ENCODE measurements around the gene PRKG1. TPM values are rescaled to one million over a fixed set of nuclear protein-coding genes. Genes with fewer than 3 reads are reported as not detected.

The PRKG1 gene
- total and polyA plus RNA-seq, 2 of the 4 experiments (the other 2 are of a cell fraction) = 3.5 to 18.3 TPM

GRCh38 chr10:51620131-51620530 is 545.8 kb downstream of the PRKG1 start:
- Histone ChIP-seq H3K56ac (ENCODE audit: extremely low read depth, insufficient read depth, low read length) (no peak overlapping the region), H3K4me2 (ENCODE audit: low read depth, low read length) (no peak overlapping the region), H3K18ac (ENCODE audit: low read depth, low read length) (no peak overlapping the region), H3K79me1 (ENCODE audit: low read depth in 1 of 2, low read length in 2 of 2) (peaks cover 6 to 12% of the 10 kb centered on the region in 2 experiments; a peak in 2 of 4 replicates), H3K9me1 (ENCODE audit: insufficient read depth, low read length) (peaks cover 8% of the 10 kb centered on the region), H2BK15ac (ENCODE audit: low read depth, low read length) (no peak overlapping the region), H4K8ac (ENCODE audit: low read depth in 2 of 2, low read length in 2 of 2) (no peak overlapping the region), H3K14ac (replicated peaks; ENCODE audit: low read depth, low read length) (no peak overlapping the region), H2AK5ac (ENCODE audit: low read depth, low read length) (no peak overlapping the region), H3K27me3 (ENCODE audit: control insufficient read depth, insufficient read depth, low read length) (no peaks in the 10 kb centered on the region), H4K20me1 (ENCODE audit: insufficient read depth, low read length) (peaks cover 11% of the 10 kb centered on the region; the same call in 1 of the 2 replicates), H2BK5ac (ENCODE audit: low read depth, low read length, poor library complexity, severe bottlenecking) (no peak overlapping the region), H3K36me3 (ENCODE audit: control insufficient read depth, insufficient read depth, low read length) (no peaks in the 10 kb centered on the region), H2BK120ac (ENCODE audit: low read depth, low read length) (no peak overlapping the region), H4K91ac (ENCODE audit: insufficient read depth, low read depth, low read length) (no peak overlapping the region), H4K5ac (ENCODE audit: low read depth, low read length) (no peak overlapping the region), H2BK20ac (ENCODE audit: low read depth, low read length) (no peak overlapping the region), H2AK9ac (replicated peaks; ENCODE audit: low read depth, low read length, poor library complexity) (no peak overlapping the region), H3K4me1 (ENCODE audit: control insufficient read depth, insufficient read depth, low read length) (no peaks in the 10 kb centered on the region), H3K9me3 (ENCODE audit: control insufficient read depth, insufficient read depth, low read length) (no peaks in the 10 kb centered on the region), H3K9ac (ENCODE audit: low read depth, low read length) (no peak overlapping the region), H3K23ac (ENCODE audit: low read depth, low read length) (no peak overlapping the region), H3K4ac (ENCODE audit: low read depth, low read length) (no peak overlapping the region), H2AFZ (replicated peaks; ENCODE audit: low read length, poor library complexity) (no peak overlapping the region), H3K4me3 (ENCODE audit: insufficient read depth, low read depth, low read length) (no peak overlapping the region), H3K27ac (ENCODE audit: insufficient read depth, low read length) (no peak overlapping the region)
- no peak for ATAC-seq (ENCODE audit: low read depth)
- dilution Hi-C loops (cut with HindIII; ENCODE audit: low sequenced_read_pairs, unreplicated experiment) (no loop called here), in situ Hi-C loops (cut with MboI; ENCODE audit: low sequenced_read_pairs) (no loop called here), intact Hi-C loops (cut with micrococcal nuclease) (no loop called here)
- BruUV-seq (replicated peaks) = no TSS peak
- TF ChIP-seq SMC3 (IDR thresholded peaks at IDR 0.05; ENCODE audit: low read depth, low read length) (no peak), FOS (IDR thresholded peaks at IDR 0.05; ENCODE audit: low read depth, low read length) (no peak), MAZ (IDR thresholded peaks at IDR 0.05; ENCODE audit: borderline replicate concordance, low read depth, low read length) (no peak), POLR2A (IDR thresholded peaks at IDR 0.05; ENCODE audit: low read depth, low read length) (no peak), MAFK (IDR thresholded peaks at IDR 0.05; ENCODE audit: low read depth, low read length) (no peak), MXI1 (IDR thresholded peaks at IDR 0.05; ENCODE audit: borderline replicate concordance, low read depth, low read length) (no peak), RAD21 (IDR thresholded peaks at IDR 0.05; ENCODE audit: low read length) (no peak), CTCF (conservative IDR thresholded peaks at IDR 0.05; ENCODE audit: low read depth, low read length) (no peak), RCOR1 (IDR thresholded peaks at IDR 0.05; ENCODE audit: insufficient replicate concordance, low read length) (no peak), NFE2L2 (IDR thresholded peaks at IDR 0.05; ENCODE audit: low read depth, low read length) (no peak), BHLHE40 (IDR thresholded peaks at IDR 0.05; ENCODE audit: low read depth, low read length) (no peak), CEBPB (IDR thresholded peaks at IDR 0.05; ENCODE audit: low read depth, low read length) (no peak), CHD1 (IDR thresholded peaks at IDR 0.05; ENCODE audit: low read depth, low read length) (no peak), RFX5 (IDR thresholded peaks at IDR 0.05; ENCODE audit: low read depth, low read length) (no peak)
- TF ChIP-seq, protein P1, sequence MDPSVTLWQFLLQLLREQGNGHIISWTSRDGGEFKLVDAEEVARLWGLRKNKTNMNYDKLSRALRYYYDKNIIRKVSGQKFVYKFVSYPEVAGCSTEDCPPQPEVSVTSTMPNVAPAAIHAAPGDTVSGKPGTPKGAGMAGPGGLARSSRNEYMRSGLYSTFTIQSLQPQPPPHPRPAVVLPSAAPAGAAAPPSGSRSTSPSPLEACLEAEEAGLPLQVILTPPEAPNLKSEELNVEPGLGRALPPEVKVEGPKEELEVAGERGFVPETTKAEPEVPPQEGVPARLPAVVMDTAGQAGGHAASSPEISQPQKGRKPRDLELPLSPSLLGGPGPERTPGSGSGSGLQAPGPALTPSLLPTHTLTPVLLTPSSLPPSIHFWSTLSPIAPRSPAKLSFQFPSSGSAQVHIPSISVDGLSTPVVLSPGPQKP (IDR thresholded peaks at IDR 0.05; ENCODE audit: borderline replicate concordance, low read depth, low read length) = no peak
- TF ChIP-seq, protein P2, sequence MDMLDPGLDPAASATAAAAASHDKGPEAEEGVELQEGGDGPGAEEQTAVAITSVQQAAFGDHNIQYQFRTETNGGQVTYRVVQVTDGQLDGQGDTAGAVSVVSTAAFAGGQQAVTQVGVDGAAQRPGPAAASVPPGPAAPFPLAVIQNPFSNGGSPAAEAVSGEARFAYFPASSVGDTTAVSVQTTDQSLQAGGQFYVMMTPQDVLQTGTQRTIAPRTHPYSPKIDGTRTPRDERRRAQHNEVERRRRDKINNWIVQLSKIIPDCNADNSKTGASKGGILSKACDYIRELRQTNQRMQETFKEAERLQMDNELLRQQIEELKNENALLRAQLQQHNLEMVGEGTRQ (IDR thresholded peaks at IDR 0.05; ENCODE audit: low read depth, low read length) = no peak
- ChIA-PET CTCF (no interaction called here), POLR2A (ENCODE audit: unreplicated experiment) (no interaction called here)
- no peak for DNase-seq
- WGBS, 2 experiments (ENCODE audit: extremely low coverage in 2 of 2, insufficient read length in 1 of 2) = no CpG with 5 or more reads among the region's 1 CpG
